IMR-90 (cell line): ENCODE measurements around the gene EPB41L1. TPM values are rescaled to one million over a fixed set of nuclear protein-coding genes. Genes with fewer than 3 reads are reported as not detected.

Experiments
- ATAC-seq: fragments of 200-7000 bp; cut with Tn5 transposase; 2 replicates; pipeline ENCODE4 v1.9.1; 2020; ENCODE audit warnings: low read depth, mild to moderate bottlenecking, moderate library complexity
- BruUV-seq: library from RNA; stranded (reverse); fragments of 400-500 nt; replicated peaks from 2 replicates; lab custom pipeline; 2021; lab: Mats Ljungman, UMichigan
- CTCF ChIA-PET: fragments of 300-600 bp; formaldehyde crosslinking; extraction: SDS; loops from one replicate; lab custom pipeline; 2021; ENCODE audit warnings: antibody characterized with exemption; lab: Yijun Ruan, JAX
- POLR2A ChIA-PET: fragments of 300-600 bp; sonication (Branson Sonifier 250); formaldehyde crosslinking; loops from one replicate; lab custom pipeline; 2022; ENCODE audit warnings: antibody characterized with exemption; ENCODE audit not compliant: unreplicated experiment; lab: Charles Lee
- DNase-seq: peaks from one replicate; pipeline ENCODE4 v3.0.0; 2013
- H2AFZ ChIP-seq: replicated peaks from 2 replicates; pipeline ENCODE3; 2013; ENCODE audit warnings: low read length, mild to moderate bottlenecking; ENCODE audit not compliant: poor library complexity
- H2AK5ac ChIP-seq: 2 replicates; pipeline ENCODE4 v1.6.1; 2013; ENCODE audit warnings: low read depth, low read length, inconsistent platforms
- H2AK9ac ChIP-seq: replicated peaks from 2 replicates; pipeline ENCODE3; 2013; ENCODE audit warnings: mild to moderate bottlenecking, low read depth, low read length, moderate library complexity; ENCODE audit not compliant: poor library complexity
- H2BK120ac ChIP-seq: 2 replicates; pipeline ENCODE4 v1.6.1; 2013; ENCODE audit warnings: low read depth, low read length, inconsistent platforms
- H2BK15ac ChIP-seq: 3 replicates; pipeline ENCODE4 v1.6.1; 2013; ENCODE audit warnings: low read depth, low read length, inconsistent platforms
- H2BK20ac ChIP-seq: 2 replicates; pipeline ENCODE4 v1.6.1; 2013; ENCODE audit warnings: low read depth, mild to moderate bottlenecking, inconsistent platforms, low read length, moderate library complexity
- H2BK5ac ChIP-seq: 2 replicates; pipeline ENCODE4 v1.6.1; 2013; ENCODE audit warnings: mild to moderate bottlenecking, low read depth, low read length, inconsistent platforms; ENCODE audit not compliant: poor library complexity, severe bottlenecking
- H3K14ac ChIP-seq: replicated peaks from 2 replicates; pipeline ENCODE4 v1.6.1; 2013; ENCODE audit warnings: low read depth, low read length, inconsistent platforms
- H3K18ac ChIP-seq: 2 replicates; pipeline ENCODE4 v1.6.1; 2013; ENCODE audit warnings: low read depth, low read length, control low read depth
- H3K23ac ChIP-seq: 2 replicates; pipeline ENCODE4 v1.6.1; 2013; ENCODE audit warnings: low read depth, low read length, inconsistent platforms
- H3K27ac ChIP-seq: 2 replicates; pipeline ENCODE4 v1.5.1; 2013; ENCODE audit warnings: mild to moderate bottlenecking, control low read depth, low read length; ENCODE audit not compliant: insufficient read depth
- H3K27me3 ChIP-seq: 2 replicates; pipeline ENCODE4 v1.6.1; 2013; ENCODE audit warnings: low read length; ENCODE audit not compliant: control insufficient read depth, insufficient read depth
- H3K36me3 ChIP-seq: 2 replicates; pipeline ENCODE4 v1.6.1; 2013; ENCODE audit warnings: low read length, mixed read lengths; ENCODE audit not compliant: control insufficient read depth, insufficient read depth
- H3K4ac ChIP-seq: 2 replicates; pipeline ENCODE4 v1.6.1; 2013; ENCODE audit warnings: low read depth, low read length, inconsistent platforms
- H3K4me1 ChIP-seq: 2 replicates; pipeline ENCODE4 v1.6.1; 2013; ENCODE audit warnings: low read length, mixed read lengths; ENCODE audit not compliant: control insufficient read depth, insufficient read depth
- H3K4me2 ChIP-seq: 2 replicates; pipeline ENCODE4 v1.6.1; 2013; ENCODE audit warnings: low read depth, mild to moderate bottlenecking, control low read depth, low read length, moderate library complexity
- H3K4me3 ChIP-seq: 2 replicates; pipeline ENCODE4 v1.5.1; 2013; ENCODE audit warnings: low read depth, mild to moderate bottlenecking, control low read depth, low read length, moderate library complexity; ENCODE audit not compliant: insufficient read depth
- H3K56ac ChIP-seq: 2 replicates; pipeline ENCODE4 v1.6.1; 2013; ENCODE audit warnings: low read length, inconsistent platforms; ENCODE audit not compliant: insufficient read depth; ENCODE audit errors: extremely low read depth
- H3K79me1 ChIP-seq, 2 experiments: 2 replicates each; pipeline ENCODE4 v1.6.1; 2013; ENCODE audit warnings: low read length in 2 of 2, inconsistent platforms in 1 of 2, low read depth in 1 of 2
- H3K9ac ChIP-seq: 2 replicates; pipeline ENCODE4 v1.6.1; 2013; ENCODE audit warnings: low read depth, low read length, control low read depth
- H3K9me1 ChIP-seq: 2 replicates; pipeline ENCODE4 v1.6.1; 2013; ENCODE audit warnings: low read length, inconsistent platforms; ENCODE audit not compliant: insufficient read depth
- H3K9me3 ChIP-seq: 2 replicates; pipeline ENCODE4 v1.6.1; 2013; ENCODE audit warnings: low read length; ENCODE audit not compliant: control insufficient read depth, insufficient read depth
- H4K20me1 ChIP-seq: 2 replicates; pipeline ENCODE4 v1.6.1; 2013; ENCODE audit warnings: low read length, inconsistent platforms; ENCODE audit not compliant: insufficient read depth
- H4K5ac ChIP-seq: 2 replicates; pipeline ENCODE4 v1.6.1; 2013; ENCODE audit warnings: mild to moderate bottlenecking, low read depth, low read length, control low read depth
- H4K8ac ChIP-seq, 2 experiments: 2 replicates each; pipeline ENCODE4 v1.6.1; 2013; ENCODE audit warnings: low read depth in 2 of 2, low read length in 2 of 2, control low read depth in 1 of 2, inconsistent platforms in 1 of 2
- H4K91ac ChIP-seq: 2 replicates; pipeline ENCODE4 v1.6.1; 2013; ENCODE audit warnings: low read depth, low read length, inconsistent platforms; ENCODE audit not compliant: insufficient read depth
- POLR2A ChIP-seq: IDR thresholded peaks from 2 replicates; pipeline ENCODE4 v1.6.1; 2012; ENCODE audit warnings: mild to moderate bottlenecking, low read depth, low read length
- WGBS, 2 experiments: methylation state at CpG; one replicate each; pipeline versions ENCODE4 v1.1.5 to v1.1.7; 2013; ENCODE audit warnings: missing lambda C conversion rate in 2 of 2; ENCODE audit not compliant: insufficient read length in 1 of 2; ENCODE audit errors: extremely low coverage in 2 of 2; 5-methylcytosine and 5-hydroxymethylcytosine counted together
- dilution Hi-C: fragments of 300-500 bp; cut with HindIII; formaldehyde crosslinking; loops from one replicate; pipeline ENCODE4 v1.14.3; 2018; ENCODE audit warnings: low sequenced_read_pairs; ENCODE audit not compliant: unreplicated experiment
- in situ Hi-C: fragments of 300-500 bp; cut with MboI; formaldehyde crosslinking; loops from 3 replicates; pipeline ENCODE4 v1.14.3; 2019; ENCODE audit warnings: low sequenced_read_pairs, inconsistent platforms, mixed read lengths
- intact Hi-C: fragments of 100-400 bp; cut with micrococcal nuclease; formaldehyde crosslinking; loops from 2 replicates; pipeline ENCODE4 v1.10.0; 2022
- polyA plus RNA-seq, 3 experiments: library from polyadenylated mRNA; depleted of rRNA; stranded (reverse); fragments of >200 nt; gene quantifications; 2 replicates each; pipeline ENCODE4 v1.2.3, GENCODE V29; 2012; ENCODE audit warnings: low replicate concordance in 1 of 3
- total RNA-seq: library from RNA; depleted of rRNA; stranded (reverse); fragments of >200 nt; gene quantifications from 2 replicates; pipeline ENCODE4 v1.2.3, GENCODE V29; 2012

Gene EPB41L1
- total and polyA plus RNA-seq, 2 of the 4 experiments (the other 2 are of a cell fraction): 12.5 to 33.7 TPM

DNA sequence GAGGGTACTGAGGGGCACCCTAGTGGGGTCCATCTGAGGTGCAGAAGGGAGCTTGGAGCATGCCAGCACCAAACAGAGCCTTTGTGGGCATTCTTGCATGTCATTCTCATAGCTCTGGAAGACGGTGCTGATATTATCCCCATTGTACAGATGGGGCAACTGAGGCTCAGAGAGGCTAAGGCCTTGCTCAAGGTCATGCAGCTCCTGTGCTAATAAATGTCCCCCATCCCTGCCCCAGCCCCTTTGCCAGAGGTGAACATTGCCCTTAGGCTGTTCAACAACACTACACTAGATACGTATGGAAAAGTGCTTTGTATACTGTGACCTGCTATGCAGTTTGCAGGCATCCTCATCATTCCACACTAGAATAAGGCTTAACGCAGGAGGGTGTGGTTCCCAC is 5.5 kb upstream of the EPB41L1 start:
- Histone ChIP-seq H3K9ac (no peak overlapping the region), H3K27me3 (peaks cover 7% of the 10 kb centered on the region), H3K4me3 (no peak overlapping the region), H3K9me3 (no peaks in the 10 kb centered on the region), H3K14ac (no peak overlapping the region), H2AFZ (no peak overlapping the region), H4K8ac (no peak overlapping the region), H2AK5ac (no peak overlapping the region), H3K36me3 (no peaks in the 10 kb centered on the region), H4K20me1 (no peaks in the 10 kb centered on the region; the same call in none of the 2 replicates), H2AK9ac (no peak overlapping the region), H2BK120ac (no peak overlapping the region), H4K5ac (no peak overlapping the region), H3K79me1 (no peaks in the 10 kb centered on the region), H2BK20ac (no peak overlapping the region), H3K23ac (no peak overlapping the region), H2BK5ac (no peak overlapping the region), H3K56ac (no peak overlapping the region), H2BK15ac (no peak overlapping the region), H3K4ac (no peak overlapping the region), H4K91ac (no peak overlapping the region), H3K4me1 (peaks cover 10% of the 10 kb centered on the region), H3K9me1 (peaks cover 7% of the 10 kb centered on the region), H3K4me2 (no peak overlapping the region), H3K18ac (no peak overlapping the region), H3K27ac (no peak overlapping the region)
- intact Hi-C loops: no loop called here
- CTCF ChIA-PET: no interaction called here
- DNase-seq: no peak
- in situ Hi-C loops: loop anchor here (25.0 kb wide), 1 partner anchor 387 kb away; the partner anchor contains the start of gene PHF20
- dilution Hi-C loops: no loop called here
- TF ChIP-seq POLR2A: no peak
- POLR2A ChIA-PET: no interaction called here
- no peak for ATAC-seq
- WGBS, 2 experiments: 67% methylated on average over 1 of the region's 3 CpGs; no CpG with 5 or more reads in 1 of the 2 experiments
- no TSS peak for BruUV-seq
